GM12878 (cell line): Measurements from ENCODE around the gene IFIT5. TPM values are rescaled to one million over a fixed set of nuclear protein-coding genes. Genes with fewer than 3 reads are reported as not detected.

ENCODE experiments used
- ATAC-seq: fragments of 200-7000 bp; cut with Tn5 transposase; 3 replicates; pipeline ENCODE4 v1.9.1; 2020; ENCODE audit warnings: mild to moderate bottlenecking, moderate library complexity
- BruUV-seq: library from RNA; stranded (reverse); fragments of 400-500 nt; replicated peaks from 2 replicates; lab custom pipeline; 2021; lab: Mats Ljungman, UMichigan
- CTCF ChIA-PET: fragments of 300-600 bp; sonication (Branson Sonifier 250); formaldehyde crosslinking; extraction: SDS; loops from one replicate; lab custom pipeline; 2021; ENCODE audit warnings: inconsistent platforms; lab: Yijun Ruan, JAX
- POLR2A ChIA-PET: fragments of 350-600 bp; formaldehyde crosslinking; extraction: SDS; loops from one replicate; lab custom pipeline; 2021; ENCODE audit warnings: inconsistent platforms; lab: Charles Lee
- RAD21 ChIA-PET: fragments of 300-600 bp; sonication (Branson Sonifier 250); formaldehyde crosslinking; loops from one replicate; lab custom pipeline; 2023; ENCODE audit warnings: antibody characterized with exemption; ENCODE audit not compliant: unreplicated experiment; lab: Charles Lee
- SMC1A ChIA-PET: fragments of 300-600 bp; sonication (Branson Sonifier 250); formaldehyde crosslinking; loops from one replicate; lab custom pipeline; 2023; ENCODE audit not compliant: unreplicated experiment, uncharacterized antibody; lab: Charles Lee
- DNase-seq: peaks from one replicate; pipeline ENCODE4 v3.0.0-alpha.2; 2011; ENCODE audit warnings: low read depth, low spot score
- FAIRE-seq: peaks from 3 replicates; lab custom pipeline; 2011; peaks lifted over from hg19 to GRCh38; lab: Jason Lieb, UNC
- H2AFZ ChIP-seq: 2 replicates; pipeline ENCODE4 v1.6.0; 2011; ENCODE audit warnings: low read depth, low read length, control low read depth; ENCODE audit not compliant: control insufficient read depth
- H3K27ac ChIP-seq: 2 replicates; pipeline ENCODE4 v1.5.1; 2011; ENCODE audit warnings: control low read depth; ENCODE audit not compliant: control insufficient read depth, insufficient read depth
- H3K27me3 ChIP-seq, 2 experiments: replicated peaks in 1 of 2; 2 replicates each; pipeline versions ENCODE4 v1.6.0 to v1.6.1; 2011; ENCODE audit warnings: low read length in 1 of 2; ENCODE audit not compliant: control insufficient read depth in 2 of 2, insufficient read depth in 2 of 2
- H3K36me3 ChIP-seq, 2 experiments: 2 replicates each; pipeline ENCODE4 v1.5.1; 2011; ENCODE audit warnings: low read length in 1 of 2; ENCODE audit not compliant: control insufficient read depth in 2 of 2, insufficient read depth in 2 of 2
- H3K4me1 ChIP-seq: 2 replicates; pipeline ENCODE4 v1.6.1; 2011; ENCODE audit warnings: mild to moderate bottlenecking, low read length, moderate library complexity, mixed read lengths; ENCODE audit not compliant: control insufficient read depth, insufficient read depth
- H3K4me2 ChIP-seq: 2 replicates; pipeline ENCODE4 v1.6.0; 2011; ENCODE audit warnings: control low read depth; ENCODE audit not compliant: control insufficient read depth, insufficient read depth
- H3K4me3 ChIP-seq: fragments of 200-600 bp; sonication (generic); 2 replicates; pipeline ENCODE4 v1.5.1; 2016
- H3K79me2 ChIP-seq: 2 replicates; pipeline ENCODE4 v1.6.0; 2011; ENCODE audit warnings: low read length; ENCODE audit not compliant: control insufficient read depth, insufficient read depth
- H3K9ac ChIP-seq: 2 replicates; pipeline ENCODE4 v1.8.0; 2011; ENCODE audit warnings: low read length, control low read depth, mixed read lengths; ENCODE audit not compliant: control insufficient read depth, insufficient read depth
- H3K9me3 ChIP-seq: replicated peaks from 3 replicates; pipeline ENCODE4 v1.5.1; 2011; ENCODE audit warnings: mild to moderate bottlenecking, low read length; ENCODE audit not compliant: control insufficient read depth, insufficient read depth
- H4K20me1 ChIP-seq: 2 replicates; pipeline ENCODE4 v1.6.0; 2011; ENCODE audit not compliant: control insufficient read depth, insufficient read depth
- ZZZ3 ChIP-seq: IDR thresholded peaks from 2 replicates; pipeline ENCODE4 v1.6.1; 2011; ENCODE audit warnings: low read depth; ENCODE audit not compliant: control insufficient read depth, insufficient read length
- WGBS: methylation state at CpG from one replicate; pipeline ENCODE4 v1.1.6; 2016; ENCODE audit warnings: low lambda C conversion rate; ENCODE audit not compliant: insufficient replicate concordance, insufficient coverage; ENCODE audit errors: missing lambda C conversion rate; 5-methylcytosine and 5-hydroxymethylcytosine counted together
- in situ Hi-C: fragments of 300-500 bp; cut with MboI; formaldehyde crosslinking; loops from 9 replicates; pipeline ENCODE4 v1.14.3; 2018; ENCODE audit warnings: mixed read lengths
- intact Hi-C: fragments of 100-400 bp; cut with micrococcal nuclease; formaldehyde crosslinking; loops from one replicate; pipeline ENCODE4 v1.14.2; 2022; ENCODE audit not compliant: unreplicated experiment
- polyA plus RNA-seq, 11 experiments: library from polyadenylated mRNA; depleted of rRNA in 4 of 11; unstranded in 6 of 11; stranded (reverse) in 5 of 11; fragments of >200 nt; fragmentation: Nextera tagmentation in 4 of 11; fragmentation: Illumina TruSeq in 1 of 11; extraction: Ambion mirVana in 4 of 11; extraction: Trizol in 1 of 11; gene quantifications; 1 replicate in 1 of 11; 2 replicates in 10 of 11; pipeline versions ENCODE4 v1.2.1 to v1.2.3, GENCODE V29; 2011 to 2016; ENCODE audit warnings: inconsistent platforms in 2 of 11, missing spikeins in 2 of 11, low read depth in 1 of 11
- total RNA-seq, 4 experiments: library from RNA; depleted of rRNA in 3 of 4; stranded (reverse); fragments of >200 nt in 3 of 4; fragmentation: Illumina TruSeq in 1 of 4; extraction: Trizol in 1 of 4; gene quantifications; 2 replicates each; pipeline versions ENCODE4 v1.2.1 to v1.2.3, GENCODE V29; 2013 to 2021
- TF ChIP-seq, protein P1 (sequence below): IDR thresholded peaks from 2 replicates; pipeline ENCODE4 v1.6.1; 2012; ENCODE audit warnings: mild to moderate bottlenecking, low read depth, low read length

The IFIT5 gene
- total and polyA plus RNA-seq, 10 of the 15 experiments (the other 5 are each of a cell fraction or from before 2014, with no cell fraction given): 5.9 to 17.0 (median 10.4) TPM

DNA sequence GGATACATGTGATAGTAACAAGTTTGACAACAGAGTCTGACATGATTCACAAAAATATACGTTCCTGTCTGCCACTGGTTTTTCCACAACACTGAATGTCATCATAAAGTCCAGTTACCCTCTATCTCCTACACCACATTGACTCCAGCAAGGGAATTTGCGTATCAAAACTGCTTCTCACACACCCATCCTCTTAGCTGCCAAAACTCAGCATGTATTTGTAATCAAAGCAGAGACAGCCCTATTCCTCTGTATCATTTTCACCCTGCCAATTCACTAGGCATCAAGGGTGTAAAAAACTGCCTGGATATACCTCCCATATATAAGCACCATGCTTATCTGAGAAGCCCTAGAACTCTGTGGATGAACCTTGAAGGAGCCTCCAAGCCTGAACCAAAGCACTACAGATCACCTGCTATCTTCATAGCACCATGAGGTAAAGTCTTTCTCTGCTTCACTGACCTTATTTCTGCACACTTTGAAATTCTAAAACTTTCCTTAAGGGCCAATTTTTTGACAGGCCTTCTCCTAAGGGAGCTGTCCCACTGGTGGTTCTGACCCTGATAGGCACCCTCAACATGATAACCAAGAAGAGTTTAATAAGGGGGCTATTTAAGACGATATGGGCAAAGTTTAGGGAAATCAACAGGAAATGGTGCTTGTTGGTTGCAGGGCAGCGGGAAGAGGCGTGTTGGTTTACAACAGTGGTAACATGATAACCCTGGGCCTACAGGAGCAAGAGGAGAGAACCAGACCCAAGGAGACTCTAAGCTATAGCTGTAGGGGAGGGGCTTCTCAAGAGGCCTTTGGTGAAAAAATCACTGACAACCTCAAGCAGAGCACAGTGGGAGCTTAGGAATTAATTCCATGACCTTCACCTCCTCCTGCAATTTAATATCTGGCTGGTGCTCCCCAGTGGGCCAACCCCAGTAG is 36.4 kb upstream of the IFIT5 start, which contains the start of gene IFIT1B:
TSS of gene IFIT1B (plus strand) at position 352 of the 933 bp plus-strand sequence. CDS start at position 432, 80 bp downstream.
- Histone ChIP-seq H3K79me2 (no peaks in the 10 kb centered on the region), H3K9ac (no peak within 1 kb of the TSS), H3K36me3 (no peaks in the 10 kb centered on the region), H3K4me1 (no peaks in the 10 kb centered on the region), H3K4me3 (no peak within 1 kb of the TSS), H3K27ac (no peak within 1 kb of the TSS), H4K20me1 (no peaks in the 10 kb centered on the region), H3K4me2 (no peak within 1 kb of the TSS), H2AFZ (no peak within 1 kb of the TSS), H3K27me3 (no peaks in the 10 kb centered on the region), H3K9me3 (no peaks in the 10 kb centered on the region)
- ChIA-PET SMC1A (interaction anchor here (1.3 to 1.7 kb wide), 3 partner anchors 8 to 113 kb away, joined by 4 to 5 read pairs (median 5); no protein-coding TSS in a partner anchor), CTCF (interaction anchor here (1.2 to 1.5 kb wide), 4 partner anchors 8 to 160 kb away, joined by 3 to 8 read pairs (median 5); no protein-coding TSS in a partner anchor), RAD21 (no interaction called here), POLR2A (no interaction called here)
- intact Hi-C loops: no loop called here
- no peak for FAIRE-seq
- DNase-seq: no peak
- BruUV-seq: no TSS peak
- no peak for TF ChIP-seq ZZZ3
- TF ChIP-seq, protein P1, sequence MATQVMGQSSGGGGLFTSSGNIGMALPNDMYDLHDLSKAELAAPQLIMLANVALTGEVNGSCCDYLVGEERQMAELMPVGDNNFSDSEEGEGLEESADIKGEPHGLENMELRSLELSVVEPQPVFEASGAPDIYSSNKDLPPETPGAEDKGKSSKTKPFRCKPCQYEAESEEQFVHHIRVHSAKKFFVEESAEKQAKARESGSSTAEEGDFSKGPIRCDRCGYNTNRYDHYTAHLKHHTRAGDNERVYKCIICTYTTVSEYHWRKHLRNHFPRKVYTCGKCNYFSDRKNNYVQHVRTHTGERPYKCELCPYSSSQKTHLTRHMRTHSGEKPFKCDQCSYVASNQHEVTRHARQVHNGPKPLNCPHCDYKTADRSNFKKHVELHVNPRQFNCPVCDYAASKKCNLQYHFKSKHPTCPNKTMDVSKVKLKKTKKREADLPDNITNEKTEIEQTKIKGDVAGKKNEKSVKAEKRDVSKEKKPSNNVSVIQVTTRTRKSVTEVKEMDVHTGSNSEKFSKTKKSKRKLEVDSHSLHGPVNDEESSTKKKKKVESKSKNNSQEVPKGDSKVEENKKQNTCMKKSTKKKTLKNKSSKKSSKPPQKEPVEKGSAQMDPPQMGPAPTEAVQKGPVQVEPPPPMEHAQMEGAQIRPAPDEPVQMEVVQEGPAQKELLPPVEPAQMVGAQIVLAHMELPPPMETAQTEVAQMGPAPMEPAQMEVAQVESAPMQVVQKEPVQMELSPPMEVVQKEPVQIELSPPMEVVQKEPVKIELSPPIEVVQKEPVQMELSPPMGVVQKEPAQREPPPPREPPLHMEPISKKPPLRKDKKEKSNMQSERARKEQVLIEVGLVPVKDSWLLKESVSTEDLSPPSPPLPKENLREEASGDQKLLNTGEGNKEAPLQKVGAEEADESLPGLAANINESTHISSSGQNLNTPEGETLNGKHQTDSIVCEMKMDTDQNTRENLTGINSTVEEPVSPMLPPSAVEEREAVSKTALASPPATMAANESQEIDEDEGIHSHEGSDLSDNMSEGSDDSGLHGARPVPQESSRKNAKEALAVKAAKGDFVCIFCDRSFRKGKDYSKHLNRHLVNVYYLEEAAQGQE: peak; percentile 40; the same call in 1 of the 2 replicates
- 77% methylated on average over 5 of the region's 5 CpGs for WGBS
- in situ Hi-C loops: no loop called here
- ATAC-seq: no peak
